Measurements from ENCODE around the gene CNTN1.

The CNTN1 gene

DNA sequence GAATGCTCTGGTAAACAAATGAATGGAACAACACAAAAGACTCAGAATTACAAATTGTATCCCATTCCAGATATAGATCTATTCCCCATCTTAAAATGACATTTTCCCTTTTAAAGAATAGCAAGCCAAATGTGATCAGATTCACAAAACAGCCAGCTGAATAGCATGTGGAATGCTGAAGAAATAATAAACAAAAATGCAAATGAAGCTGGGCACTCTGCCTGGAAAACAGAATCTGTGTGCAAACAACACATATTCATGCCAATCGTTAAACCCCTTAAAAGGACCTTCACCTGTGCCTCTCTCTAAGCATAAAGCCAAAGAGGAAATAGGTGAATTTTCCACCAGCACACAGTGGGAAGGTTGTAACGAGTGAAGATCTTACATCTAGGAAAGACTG lies 428.0 kb downstream of the CNTN1 start:
- no peak for DNase-seq (ENCODE audit: low read depth)

DNA sequence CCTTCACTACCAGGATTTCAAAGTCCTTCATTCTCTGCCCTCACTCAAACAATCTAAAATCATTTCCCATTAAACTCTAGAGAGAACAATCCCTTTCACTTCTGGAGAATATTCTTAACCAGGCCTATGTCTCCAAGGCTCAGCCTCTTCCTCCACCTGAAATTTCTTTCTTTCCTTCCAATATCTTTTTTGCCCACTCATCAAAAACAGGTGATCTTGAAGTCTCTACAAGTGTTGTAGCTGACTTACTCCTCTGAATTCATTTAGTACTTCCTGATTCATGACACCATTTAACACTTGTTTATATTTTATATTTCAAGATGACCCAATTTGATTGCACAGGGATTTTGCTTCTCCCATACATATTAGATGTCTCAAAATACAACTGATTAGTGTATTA lies 429.1 kb downstream of the CNTN1 start:
- DNase-seq (ENCODE audit: low read depth), result no peak
